K562 (cell line): ENCODE results near the gene DUXB. TPM values are rescaled to one million over a fixed set of nuclear protein-coding genes. Genes with fewer than 3 reads are reported as not detected.

Experiments used
- CEBPZ ChIP-seq: fragments of 150-350 bp; IDR thresholded peaks from 2 replicates; pipeline ENCODE4 v1.6.1; 2014; ENCODE audit warnings: low read depth, mild to moderate bottlenecking, low read length, borderline replicate concordance
- DIDO1 ChIP-seq: fragments of 450-650 bp; IDR thresholded peaks from 2 replicates; pipeline ENCODE4 v1.6.1; 2016; ENCODE audit warnings: low read depth, missing biosample characterization, missing genetic modification characterization
- E2F4 ChIP-seq: sonication (generic); formaldehyde crosslinking; IDR thresholded peaks from 2 replicates; pipeline ENCODE4 v1.8.0; 2022; ENCODE audit warnings: mild to moderate bottlenecking, low read depth, missing genetic modification reagents
- E2F6 ChIP-seq, 2 experiments: IDR thresholded peaks; 2 replicates each; pipeline ENCODE4 v1.6.1; 2011; ENCODE audit warnings: borderline replicate concordance in 1 of 2, control low read depth in 1 of 2, low read depth in 1 of 2, low read length in 1 of 2, mild to moderate bottlenecking in 1 of 2, mixed read lengths in 1 of 2, moderate library complexity in 1 of 2; ENCODE audit not compliant: insufficient read depth in 1 of 2, insufficient read length in 1 of 2, poor library complexity in 1 of 2, severe bottlenecking in 1 of 2; ENCODE audit errors: extremely low read depth in 1 of 2
- HBP1 ChIP-seq: fragments of 450-650 bp; formaldehyde crosslinking; IDR thresholded peaks from 2 replicates; pipeline ENCODE4 v1.4.0; 2022; ENCODE audit warnings: missing genetic modification characterization
- HDAC3 ChIP-seq: fragments of 450-650 bp; IDR thresholded peaks from 2 replicates; pipeline ENCODE4 v1.6.1; 2018; ENCODE audit warnings: borderline replicate concordance, mild to moderate bottlenecking, moderate library complexity; ENCODE audit not compliant: partially characterized antibody
- STAT5A ChIP-seq: IDR thresholded peaks from 2 replicates; pipeline ENCODE4 v1.6.1; 2012; ENCODE audit warnings: low read length, inconsistent platforms, borderline replicate concordance
- ZBTB40 ChIP-seq, 2 experiments: fragments of 450-650 bp in 1 of 2; sonication (generic) in 1 of 2; formaldehyde crosslinking in 1 of 2; IDR thresholded peaks; 2 replicates each; pipeline versions ENCODE4 v1.7.1 to v1.9.0; 2016 to 2022; ENCODE audit warnings: inconsistent platforms in 1 of 2, mild to moderate bottlenecking in 1 of 2, missing genetic modification reagents in 1 of 2
- ZBTB8A ChIP-seq: fragments of 450-650 bp; IDR thresholded peaks from 2 replicates; pipeline ENCODE4 v1.6.1; 2018; ENCODE audit warnings: mild to moderate bottlenecking, moderate library complexity; ENCODE audit not compliant: partially characterized antibody
- ZNF239 ChIP-seq: fragments of 250-450 bp; sonication (Bioruptor Pico); IDR thresholded peaks from 2 replicates; pipeline ENCODE4 v1.4.0; 2020; ENCODE audit warnings: mild to moderate bottlenecking
- polyA plus RNA-seq, 8 experiments: library from polyadenylated mRNA; depleted of rRNA in 4 of 8; stranded (reverse) in 5 of 8; unstranded in 3 of 8; fragments of >200 nt; fragmentation: Nextera tagmentation in 2 of 8; fragmentation: Illumina TruSeq in 1 of 8; extraction: Ambion mirVana in 2 of 8; extraction: Trizol in 1 of 8; gene quantifications; 2 replicates each; pipeline versions ENCODE4 v1.2.1 to v1.2.3, GENCODE V29; 2011 to 2014; ENCODE audit warnings: inconsistent platforms in 1 of 8, missing spikeins in 1 of 8
- total RNA-seq, 7 experiments: library from RNA; depleted of rRNA in 6 of 7; stranded (reverse); fragments of >200 nt in 6 of 7; fragmentation: Illumina TruSeq in 2 of 7; extraction: Trizol in 2 of 7; gene quantifications; 2 replicates each; pipeline versions ENCODE4 v1.2.1 to v1.2.3, GENCODE V29; 2011 to 2021; ENCODE audit warnings: low replicate concordance in 1 of 7

The DUXB gene
- total and polyA plus RNA-seq, 9 of the 15 experiments (the other 6 are each of a cell fraction or from before 2014, with no cell fraction given) = not detected

- TF ChIP-seq CEBPZ = no peak
- peak; percentile 45; the same call in 1 of the 2 replicates for TF ChIP-seq STAT5A
- no peak for TF ChIP-seq HBP1
- TF ChIP-seq E2F6 (IDR thresholded peaks at IDR 0.05; ENCODE audit: borderline replicate concordance in 1 of 2, extremely low read depth in 1 of 2, insufficient read depth in 1 of 2, insufficient read length in 1 of 2, low read depth in 1 of 2, low read length in 1 of 2, poor library complexity in 1 of 2, severe bottlenecking in 1 of 2) = peak; percentile 72 to 82
- TF ChIP-seq DIDO1 = no peak
- TF ChIP-seq ZNF239 (CRISPR knock-in tag) = no peak
- TF ChIP-seq E2F4 (CRISPR knock-in tag) = no peak
- no peak for TF ChIP-seq ZBTB8A
- peak; percentile 52 for TF ChIP-seq HDAC3
- no peak for TF ChIP-seq ZBTB40 (IDR thresholded peaks at IDR 0.05)
- TF ChIP-seq ZBTB40 (CRISPR knock-in tag; IDR thresholded peaks at IDR 0.05) = no peak
These were observed 981 bp upstream of the DUXB start (continued) for GRCh38 chr16:75702242-75702641.
